Ascending aorta (tissue), 2 donors: ENCODE data around the gene UHMK1. TPM values are rescaled to one million over a fixed set of nuclear protein-coding genes. Genes with fewer than 3 reads are reported as not detected.

Experiments
- DNase-seq, 2 donors: peaks; one replicate each; pipeline ENCODE4 v3.0.0-alpha.2; 2019; ENCODE audit warnings: low spot score in 2 of 2
- H3K27ac ChIP-seq, 2 donors: fragments of 200-600 bp; sonication (generic); one replicate each; pipeline ENCODE4 v1.5.1; 2016 to 2017; ENCODE audit warnings: mild to moderate bottlenecking in 1 of 2
- H3K27me3 ChIP-seq: fragments of 200-600 bp; sonication (generic); one replicate; pipeline ENCODE4 v1.5.1; 2017
- H3K36me3 ChIP-seq, 2 donors: fragments of 200-600 bp; sonication (generic); one replicate each; pipeline ENCODE4 v1.5.1; 2016
- H3K4me1 ChIP-seq, 2 donors: fragments of 200-600 bp; sonication (generic); one replicate each; pipeline ENCODE4 v1.5.1; 2016 to 2017; ENCODE audit warnings: mild to moderate bottlenecking in 1 of 2
- H3K4me3 ChIP-seq, 2 donors: fragments of 200-600 bp; sonication (generic); one replicate each; pipeline ENCODE4 v1.5.1; 2016 to 2017; ENCODE audit warnings: mild to moderate bottlenecking in 1 of 2
- H3K9me3 ChIP-seq, 2 donors: fragments of 200-600 bp; sonication (generic); one replicate each; pipeline ENCODE4 v1.5.1; 2016
- intact Hi-C: fragments of 100-400 bp; cut with DNase I; formaldehyde crosslinking; loops from one replicate; pipeline ENCODE4 v1.15.1; 2023
- total RNA-seq: library from RNA; depleted of rRNA; stranded (reverse); fragments of >200 nt; gene quantifications from one replicate; pipeline ENCODE4 v1.1.0, GENCODE V29; 2016
- TF ChIP-seq, protein P1 (sequence below), 3 experiments: fragments of 200-600 bp in 2 of 3; fragments of 450-650 bp in 1 of 3; sonication (generic) in 2 of 3; IDR thresholded peaks; one replicate each; pipeline ENCODE4 v1.5.1; 2016 to 2019; ENCODE audit warnings: antibody characterized with exemption in 3 of 3, mild to moderate bottlenecking in 1 of 3, moderate library complexity in 1 of 3

UHMK1 gene
- total RNA-seq, 1 donor from 2014 or later, result 13.6 TPM

- no peaks in the 10 kb centered on the region for H3K4me1 ChIP-seq
- no peaks in the 10 kb centered on the region for H3K36me3 ChIP-seq
- H3K27me3 ChIP-seq, result no peaks in the 10 kb centered on the region
- TF ChIP-seq, protein P1, sequence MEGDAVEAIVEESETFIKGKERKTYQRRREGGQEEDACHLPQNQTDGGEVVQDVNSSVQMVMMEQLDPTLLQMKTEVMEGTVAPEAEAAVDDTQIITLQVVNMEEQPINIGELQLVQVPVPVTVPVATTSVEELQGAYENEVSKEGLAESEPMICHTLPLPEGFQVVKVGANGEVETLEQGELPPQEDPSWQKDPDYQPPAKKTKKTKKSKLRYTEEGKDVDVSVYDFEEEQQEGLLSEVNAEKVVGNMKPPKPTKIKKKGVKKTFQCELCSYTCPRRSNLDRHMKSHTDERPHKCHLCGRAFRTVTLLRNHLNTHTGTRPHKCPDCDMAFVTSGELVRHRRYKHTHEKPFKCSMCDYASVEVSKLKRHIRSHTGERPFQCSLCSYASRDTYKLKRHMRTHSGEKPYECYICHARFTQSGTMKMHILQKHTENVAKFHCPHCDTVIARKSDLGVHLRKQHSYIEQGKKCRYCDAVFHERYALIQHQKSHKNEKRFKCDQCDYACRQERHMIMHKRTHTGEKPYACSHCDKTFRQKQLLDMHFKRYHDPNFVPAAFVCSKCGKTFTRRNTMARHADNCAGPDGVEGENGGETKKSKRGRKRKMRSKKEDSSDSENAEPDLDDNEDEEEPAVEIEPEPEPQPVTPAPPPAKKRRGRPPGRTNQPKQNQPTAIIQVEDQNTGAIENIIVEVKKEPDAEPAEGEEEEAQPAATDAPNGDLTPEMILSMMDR (IDR thresholded peaks at IDR 0.05), result no peak
- no peaks in the 10 kb centered on the region for H3K9me3 ChIP-seq
- intact Hi-C loops, result no loop called here
- no peak overlapping the region for H3K4me3 ChIP-seq
- H3K27ac ChIP-seq, result no peak overlapping the region
- no peak for DNase-seq
These were observed 30.8 kb upstream of the UHMK1 start for GRCh38 chr1:162466797-162467196.

- Histone ChIP-seq H3K9me3 (no peaks in the 10 kb centered on the region), H3K36me3 (no peaks in the 10 kb centered on the region)
- TF ChIP-seq, protein P1 (IDR thresholded peaks at IDR 0.05), result no peak
These were observed 27.4 kb upstream of the UHMK1 start for GRCh38 chr1:162470216-162470615.

DNA sequence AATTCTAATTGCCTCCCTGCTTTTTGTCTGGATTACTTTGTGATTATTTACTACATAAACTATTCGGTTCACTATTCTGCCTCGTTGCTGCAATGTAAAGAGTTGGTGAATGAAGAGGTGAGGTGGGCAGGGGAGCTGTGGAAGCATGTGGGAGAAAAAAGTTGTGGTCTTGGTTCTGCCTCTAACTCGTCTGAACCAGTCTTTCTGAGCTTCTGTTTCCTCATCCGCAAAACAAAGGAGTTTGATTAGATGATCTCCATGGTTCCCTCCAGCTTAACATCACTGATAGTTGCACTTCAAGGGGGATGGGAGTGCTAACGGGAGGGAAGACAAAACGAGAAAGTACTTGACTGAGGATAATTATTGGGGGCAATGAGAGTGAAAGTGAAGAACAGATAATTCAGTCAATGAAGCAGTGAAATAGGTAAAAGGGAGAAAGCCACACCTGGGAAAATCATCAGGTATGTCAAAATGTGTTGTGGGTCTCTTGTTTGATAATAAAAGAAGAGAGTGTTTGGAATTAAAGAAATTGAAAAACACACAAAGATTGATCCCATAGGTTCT lies 26.2 kb upstream of the UHMK1 start:
- Histone ChIP-seq H3K4me1 (no peaks in the 10 kb centered on the region), H3K27me3 (no peaks in the 10 kb centered on the region), H3K9me3 (peaks cover 0 to 6% of the 10 kb centered on the region in 2 donors), H3K36me3 (no peaks in the 10 kb centered on the region), H3K27ac (no peak overlapping the region), H3K4me3 (no peak overlapping the region)
- TF ChIP-seq, protein P1 (IDR thresholded peaks at IDR 0.05), result no peak
- no peak for DNase-seq
- intact Hi-C loops, result no loop called here

More at GRCh38 chr1:162470216-162470615, 27.4 kb upstream of the UHMK1 start:
- Histone ChIP-seq H3K4me3 (no peak overlapping the region), H3K27me3 (no peaks in the 10 kb centered on the region), H3K4me1 (no peaks in the 10 kb centered on the region), H3K27ac (no peak overlapping the region)
- no peak for DNase-seq
- intact Hi-C loops, result no loop called here

DNA sequence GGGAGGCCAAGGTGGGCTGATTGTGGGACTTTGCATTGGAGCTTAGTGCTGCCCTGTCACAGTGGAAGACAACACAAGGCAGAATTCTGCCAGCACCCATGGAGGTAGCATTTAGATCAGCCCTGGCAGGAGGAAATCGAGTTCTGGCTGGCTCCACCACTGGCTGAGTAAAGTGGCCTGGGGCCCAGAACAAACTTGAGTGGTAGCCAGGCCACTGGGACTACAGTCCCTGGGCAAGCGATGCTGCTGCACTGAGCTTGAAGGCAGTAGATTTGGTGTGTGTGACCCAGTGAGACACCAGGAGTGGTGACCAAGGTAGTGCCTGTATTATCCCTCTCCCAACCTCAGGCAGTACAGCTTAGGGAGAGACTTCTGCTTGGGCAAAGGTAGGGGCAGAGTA lies 22.5 kb upstream of the UHMK1 start:
- Histone ChIP-seq H3K4me3 (no peak overlapping the region), H3K27ac (no peak overlapping the region), H3K4me1 (no peaks in the 10 kb centered on the region), H3K36me3 (no peaks in the 10 kb centered on the region), H3K9me3 (peaks cover 3 to 6% of the 10 kb centered on the region in 2 donors), H3K27me3 (no peaks in the 10 kb centered on the region)
- no peak for DNase-seq
- intact Hi-C loops, result no loop called here
- TF ChIP-seq, protein P1 (IDR thresholded peaks at IDR 0.05), result no peak

DNA sequence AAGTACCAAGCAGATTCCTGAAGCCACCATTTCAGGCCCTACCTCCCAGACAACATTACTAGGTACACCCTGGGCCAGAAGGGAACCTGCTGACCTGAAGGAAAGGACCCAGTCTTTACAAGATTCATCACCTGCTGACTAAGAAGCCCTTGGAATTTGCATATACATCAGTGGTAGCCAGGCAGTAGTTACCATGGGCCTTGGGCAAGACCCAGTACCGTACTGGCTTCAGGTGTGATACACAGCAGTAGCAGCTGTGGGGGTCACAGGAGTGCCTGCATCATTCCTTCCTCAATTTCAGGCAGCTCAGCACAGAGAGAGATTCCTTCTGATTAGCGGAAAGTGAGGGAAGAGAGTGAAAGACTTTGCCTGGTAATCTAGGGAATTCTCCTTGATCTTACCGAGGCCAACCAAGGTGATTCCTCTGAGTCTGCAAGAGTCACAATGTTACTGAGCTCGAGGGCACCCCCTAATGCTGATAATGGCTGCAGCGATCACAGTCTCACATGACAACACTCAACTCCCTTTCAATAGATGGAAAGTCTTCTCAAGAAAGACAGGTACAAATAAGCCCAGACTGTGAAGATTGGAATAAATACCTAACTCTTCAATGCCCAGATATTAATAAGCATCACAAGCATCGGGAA lies 22.0 kb upstream of the UHMK1 start:
- Histone ChIP-seq H3K9me3 (peaks cover 3 to 6% of the 10 kb centered on the region in 2 donors), H3K27ac (no peak overlapping the region), H3K4me3 (no peak overlapping the region), H3K36me3 (no peaks in the 10 kb centered on the region), H3K27me3 (no peaks in the 10 kb centered on the region), H3K4me1 (no peaks in the 10 kb centered on the region)
- TF ChIP-seq, protein P1 (IDR thresholded peaks at IDR 0.05), result no peak
- intact Hi-C loops, result no loop called here
- DNase-seq, result no peak
